Kidney (tissue), 14 donors: ENCODE data around the gene PGP. TPM values are rescaled to one million over a fixed set of nuclear protein-coding genes. Genes with fewer than 3 reads are reported as not detected.

Source experiments
- DNase-seq, 5 donors: peaks; one replicate each; pipeline ENCODE4 v3.0.0-alpha.2; 2013 to 2020
- FAIRE-seq: peaks from 2 replicates; lab custom pipeline; 2012; peaks lifted over from hg19 to GRCh38; lab: Jason Lieb, UNC
- H3K27ac ChIP-seq, 2 donors: one replicate each; pipeline ENCODE4 v1.7.0; 2013; ENCODE audit warnings: low read depth in 2 of 2, low read length in 2 of 2, inconsistent platforms in 1 of 2
- H3K27me3 ChIP-seq: one replicate; pipeline ENCODE4 v1.7.1; 2013; ENCODE audit warnings: low read length, inconsistent platforms; ENCODE audit not compliant: control insufficient read depth, insufficient read depth
- H3K36me3 ChIP-seq, 3 donors: one replicate each; pipeline versions ENCODE4 v1.7.0 to v1.7.1; 2013; ENCODE audit warnings: low read length in 3 of 3, control low read depth in 1 of 3, inconsistent platforms in 1 of 3; ENCODE audit not compliant: insufficient read depth in 3 of 3, control insufficient read depth in 2 of 3
- H3K4me1 ChIP-seq, 3 donors: one replicate each; pipeline versions ENCODE4 v1.7.0 to v1.7.1; 2013; ENCODE audit warnings: low read length in 3 of 3, inconsistent platforms in 1 of 3, low read depth in 1 of 3; ENCODE audit not compliant: control insufficient read depth in 2 of 3, insufficient read depth in 2 of 3
- H3K4me3 ChIP-seq, 3 donors: one replicate each; pipeline versions ENCODE4 v1.7.0 to v1.8.1; 2013; ENCODE audit warnings: low read length in 3 of 3, control low read depth in 1 of 3, inconsistent platforms in 1 of 3
- H3K9ac ChIP-seq, 3 donors: one replicate each; pipeline versions ENCODE4 v1.7.0 to v1.7.1; 2013; ENCODE audit warnings: low read length in 3 of 3, control low read depth in 1 of 3, inconsistent platforms in 1 of 3
- H3K9me3 ChIP-seq, 3 donors: one replicate each; pipeline versions ENCODE4 v1.7.0 to v1.7.1; 2013; ENCODE audit warnings: low read length in 3 of 3, control low read depth in 1 of 3, inconsistent platforms in 1 of 3; ENCODE audit not compliant: control insufficient read depth in 2 of 3, insufficient read depth in 1 of 3
- intact Hi-C: fragments of 100-400 bp; cut with DNase I; formaldehyde crosslinking; loops from one replicate; pipeline ENCODE4 v1.11.1; 2022
- polyA plus RNA-seq: library from polyadenylated mRNA; stranded (reverse); fragments of 350-450 nt; fragmentation: Illumina TruSeq; extraction: RNeasy Lipid Tissue Mini Kit (QIAGEN cat#74804); gene quantifications from one replicate; pipeline ENCODE4 v1.2.3, GENCODE V29; 2014; ENCODE audit warnings: low read depth, low replicate concordance; ENCODE audit not compliant: insufficient read depth
- total RNA-seq: library from RNA; stranded (reverse); fragmentation: NEBNext Ultra II Directional; extraction: Animal tissue kit (Norgen Biotek cat#: 25700); gene quantifications from one replicate; pipeline ENCODE4 v1.2.1, GENCODE V29; 2021
- TF ChIP-seq, protein P1 (sequence below): IDR thresholded peaks from 3 replicates; pipeline ENCODE4 v1.5.1; 2012; ENCODE audit warnings: mild to moderate bottlenecking, moderate library complexity, borderline replicate concordance; ENCODE audit not compliant: insufficient read depth; ENCODE audit errors: extremely low read depth
- donor health status: control.
- donor health status: control.
- donor health status: control.
- donor health status: control.
- donor health status: control.
- donor health status: DM: yes; HTN: yes; CAD: no.
- donor health status: Normal renal cell carcinoma (clear cell type).

The PGP gene
- total and polyA plus RNA-seq, 2 donors from 2014 or later, result 13.5 to 21.2 TPM

DNA sequence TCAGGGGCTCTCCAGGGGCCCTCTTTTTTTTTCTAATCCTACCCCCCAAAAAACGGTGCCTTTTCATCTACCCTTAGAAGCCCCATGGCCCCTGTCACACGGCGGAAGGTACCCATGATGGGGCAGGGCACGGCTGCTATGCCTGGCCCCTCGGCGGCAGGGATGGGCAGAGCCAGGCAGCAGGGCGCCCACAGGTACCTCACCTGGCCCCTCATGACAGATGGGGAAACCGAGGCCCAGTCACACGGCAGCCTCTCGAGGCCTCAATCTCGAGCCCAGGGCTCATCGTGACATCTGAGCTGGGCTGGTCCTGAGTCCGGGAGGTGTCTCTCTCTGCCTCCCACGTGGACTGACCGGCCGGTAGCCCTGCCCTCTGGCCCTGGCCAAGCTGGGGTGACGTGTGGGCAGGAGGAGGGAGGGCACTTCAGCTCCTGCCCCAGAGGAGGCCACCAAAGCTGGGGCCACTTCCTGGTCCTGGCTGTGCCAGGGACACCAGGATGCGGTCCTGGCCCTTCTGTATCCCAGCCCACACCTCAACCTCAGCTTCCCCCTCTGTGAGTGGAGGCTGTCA is 47.5 kb downstream of the PGP start:
- H3K27me3 ChIP-seq, result no peaks in the 10 kb centered on the region
- intact Hi-C loops, result no loop called here
- H3K9ac ChIP-seq, result no peak overlapping the region
- H3K36me3 ChIP-seq, result peaks cover 0 to 4% (median 3%) of the 10 kb centered on the region in 3 donors
- TF ChIP-seq, protein P1, sequence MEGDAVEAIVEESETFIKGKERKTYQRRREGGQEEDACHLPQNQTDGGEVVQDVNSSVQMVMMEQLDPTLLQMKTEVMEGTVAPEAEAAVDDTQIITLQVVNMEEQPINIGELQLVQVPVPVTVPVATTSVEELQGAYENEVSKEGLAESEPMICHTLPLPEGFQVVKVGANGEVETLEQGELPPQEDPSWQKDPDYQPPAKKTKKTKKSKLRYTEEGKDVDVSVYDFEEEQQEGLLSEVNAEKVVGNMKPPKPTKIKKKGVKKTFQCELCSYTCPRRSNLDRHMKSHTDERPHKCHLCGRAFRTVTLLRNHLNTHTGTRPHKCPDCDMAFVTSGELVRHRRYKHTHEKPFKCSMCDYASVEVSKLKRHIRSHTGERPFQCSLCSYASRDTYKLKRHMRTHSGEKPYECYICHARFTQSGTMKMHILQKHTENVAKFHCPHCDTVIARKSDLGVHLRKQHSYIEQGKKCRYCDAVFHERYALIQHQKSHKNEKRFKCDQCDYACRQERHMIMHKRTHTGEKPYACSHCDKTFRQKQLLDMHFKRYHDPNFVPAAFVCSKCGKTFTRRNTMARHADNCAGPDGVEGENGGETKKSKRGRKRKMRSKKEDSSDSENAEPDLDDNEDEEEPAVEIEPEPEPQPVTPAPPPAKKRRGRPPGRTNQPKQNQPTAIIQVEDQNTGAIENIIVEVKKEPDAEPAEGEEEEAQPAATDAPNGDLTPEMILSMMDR, result no peak
- no peaks in the 10 kb centered on the region for H3K9me3 ChIP-seq
- DNase-seq (no peak), FAIRE-seq (no peak)
- H3K27ac ChIP-seq, result no peak overlapping the region
- no peak overlapping the region for H3K4me3 ChIP-seq
- H3K4me1 ChIP-seq, result no peaks in the 10 kb centered on the region

DNA sequence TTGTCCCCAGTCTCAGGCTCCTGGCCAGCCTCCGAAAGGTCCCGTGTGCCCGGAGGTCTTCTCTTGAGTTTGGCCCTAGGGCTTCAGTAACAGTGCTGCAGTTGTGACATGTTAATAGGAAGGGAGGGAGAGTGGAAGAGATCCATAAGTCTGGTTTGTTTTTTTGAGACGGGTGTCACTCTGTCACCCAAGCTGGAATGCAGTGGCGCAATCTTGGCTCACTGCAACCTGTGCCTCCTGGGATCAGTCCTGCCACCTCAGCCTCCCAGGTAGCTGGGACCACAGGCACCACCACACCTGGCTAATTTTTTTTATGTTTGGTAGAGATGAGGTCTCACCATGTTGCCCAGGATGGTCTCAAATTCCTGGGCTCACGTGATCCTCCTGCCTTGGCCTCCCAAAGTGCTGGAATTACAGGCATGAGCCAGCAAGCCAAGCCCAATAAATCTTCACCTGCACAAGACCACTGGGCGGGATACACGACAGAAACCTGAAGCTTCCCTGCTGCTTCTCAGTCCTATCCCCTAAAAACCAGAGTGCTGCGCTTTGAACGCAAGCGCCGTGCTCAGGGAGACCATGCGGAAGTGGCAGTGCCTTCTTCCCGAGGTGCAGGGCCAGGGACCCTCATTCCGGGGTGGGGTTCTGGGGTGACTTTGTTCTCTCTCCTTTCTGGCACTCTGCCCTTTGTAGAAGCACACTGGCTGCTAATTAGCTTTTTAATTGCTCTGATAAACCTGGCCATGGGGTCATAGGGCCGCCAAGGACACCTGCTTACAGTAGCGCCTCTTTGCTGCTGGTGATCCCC is 48.2 kb downstream of the PGP start:
- Histone ChIP-seq H3K27me3 (no peaks in the 10 kb centered on the region), H3K36me3 (peaks cover 0 to 4% (median 3%) of the 10 kb centered on the region in 3 donors), H3K4me1 (no peaks in the 10 kb centered on the region), H3K27ac (no peak overlapping the region), H3K9me3 (no peaks in the 10 kb centered on the region), H3K9ac (no peak overlapping the region), H3K4me3 (no peak overlapping the region)
- TF ChIP-seq, protein P1, result no peak
- no peak for FAIRE-seq
- peak in 2 of 5 donors; percentile 45 for DNase-seq
- intact Hi-C loops, result no loop called here

DNA sequence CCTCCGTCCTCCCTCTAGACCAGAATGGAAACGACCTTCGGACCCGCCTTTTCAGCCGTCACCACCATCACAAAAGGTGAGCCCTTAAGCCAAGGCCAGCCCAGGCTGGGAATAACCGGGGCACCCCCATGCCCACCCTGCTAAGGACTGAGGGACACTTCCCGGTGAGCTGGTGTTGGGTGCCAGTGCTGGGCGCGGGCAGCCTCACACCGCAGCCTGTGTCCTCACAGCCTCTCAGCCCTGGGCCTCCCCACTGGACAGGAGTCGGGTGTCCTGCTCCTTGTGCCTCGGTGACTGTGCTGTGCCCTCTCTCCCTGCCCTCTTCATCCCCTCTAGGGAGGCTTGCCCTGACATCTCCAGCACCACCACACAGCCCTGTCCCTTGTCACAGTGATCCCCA is 48.8 kb downstream of the PGP start:
- FAIRE-seq (no peak), DNase-seq (no peak)
- Histone ChIP-seq H3K27me3 (no peaks in the 10 kb centered on the region), H3K9me3 (no peaks in the 10 kb centered on the region), H3K9ac (no peak overlapping the region), H3K4me1 (no peaks in the 10 kb centered on the region), H3K27ac (no peak overlapping the region), H3K36me3 (peaks cover 0 to 4% (median 3%) of the 10 kb centered on the region in 3 donors), H3K4me3 (no peak overlapping the region)
- TF ChIP-seq, protein P1, result no peak
- intact Hi-C loops, result no loop called here
